GM12874 (cell line): ENCODE measurements around the gene IFRD2.

Experiments
- CTCF ChIP-seq: IDR thresholded peaks from 2 replicates; pipeline ENCODE4 v1.5.1; 2011; ENCODE audit warnings: low read depth, mild to moderate bottlenecking, control low read depth, low read length, moderate library complexity; ENCODE audit not compliant: insufficient read depth

Gene IFRD2

GRCh38 chr3:50303013-50303815 lies 11.0 kb upstream of the IFRD2 start, which contains the start of gene HYAL1:
Gene HYAL1, minus strand, starts transcription at chr3:50303574. Its CDS starts 618 bp downstream, at chr3:50302956.
- TF ChIP-seq CTCF: 0 out of 2 replicates have a peak, but pooled peaks have one; percentile 2

GRCh38 chr3:50302095-50303012 lies 10.1 kb upstream of the IFRD2 start:
- no peak for TF ChIP-seq CTCF

GRCh38 chr3:50300681-50301254 lies 8.5 kb upstream of the IFRD2 start:
- no peak for TF ChIP-seq CTCF

GRCh38 chr3:50299929-50300680 lies 7.9 kb upstream of the IFRD2 start:
- TF ChIP-seq CTCF: no peak

- no peak for TF ChIP-seq CTCF
These were observed 7.4 kb upstream of the IFRD2 start for GRCh38 chr3:50299638-50299928.

- TF ChIP-seq CTCF: peak; percentile 40
These were observed 6.8 kb upstream of the IFRD2 start, which contains the start of the genes HYAL3 and NAA80 for GRCh38 chr3:50298836-50299637. Gene HYAL3, minus strand, starts transcription at chr3:50299405. Its CDS starts 3,803 bp downstream, at chr3:50295602. Gene NAA80, minus strand, starts transcription at chr3:50299405. Its CDS starts 1,942 bp downstream, at chr3:50297463.
